Neural cell (in vitro differentiated cells): ENCODE measurements around the gene UMAD1. TPM values are rescaled to one million over a fixed set of nuclear protein-coding genes. Genes with fewer than 3 reads are reported as not detected.

Experiments used
- H2AFZ ChIP-seq: fragments of 200-600, 300-800 bp; sonication (generic), shearing (Covaris generic); 2 replicates; pipeline ENCODE4 v1.6.0; 2014; ENCODE audit warnings: low read depth, mild to moderate bottlenecking, antibody characterized with exemption, low read length, moderate library complexity
- H3F3A ChIP-seq: fragments of 200-600 bp; shearing (Covaris generic); 2 replicates; pipeline ENCODE4 v1.6.1; 2016; ENCODE audit warnings: mild to moderate bottlenecking, moderate library complexity, mixed read lengths, antibody characterized with exemption, low read length; ENCODE audit not compliant: insufficient read depth, poor library complexity, severe bottlenecking
- H3K27ac ChIP-seq: fragments of 200-600, 300-800 bp; sonication (generic), shearing (Covaris generic); 2 replicates; pipeline ENCODE4 v1.5.1; 2014; ENCODE audit warnings: mild to moderate bottlenecking, low read length, moderate library complexity
- H3K27me3 ChIP-seq: fragments of 300-800, 200-600 bp; sonication (generic), shearing (Covaris generic); 2 replicates; pipeline ENCODE4 v1.6.0; 2014; ENCODE audit warnings: mild to moderate bottlenecking, low read depth, low read length, moderate library complexity; ENCODE audit not compliant: insufficient read depth
- H3K36me3 ChIP-seq: fragments of 300-800, 200-600 bp; sonication (generic), shearing (Covaris generic); 2 replicates; pipeline ENCODE4 v1.5.1; 2014; ENCODE audit warnings: mild to moderate bottlenecking, antibody characterized with exemption, low read length, moderate library complexity; ENCODE audit not compliant: insufficient read depth
- H3K4me2 ChIP-seq: fragments of 300-800, 200-600 bp; sonication (generic), shearing (Covaris generic); 2 replicates; pipeline ENCODE4 v1.6.0; 2014; ENCODE audit warnings: mild to moderate bottlenecking, low read length
- H3K4me3 ChIP-seq: fragments of 300-800, 200-600 bp; sonication (generic), shearing (Covaris generic); 2 replicates; pipeline ENCODE4 v1.5.1; 2014; ENCODE audit warnings: mild to moderate bottlenecking, low read length, moderate library complexity
- H3K79me2 ChIP-seq: fragments of 200-600 bp; shearing (Covaris generic); replicated peaks from 2 replicates; pipeline ENCODE4 v1.6.0; 2014; ENCODE audit warnings: mild to moderate bottlenecking, low read length, moderate library complexity; ENCODE audit not compliant: insufficient read depth
- H3K9ac ChIP-seq: fragments of 300-800, 200-600 bp; sonication (generic), shearing (Covaris generic); 2 replicates; pipeline ENCODE4 v1.6.1; 2016; ENCODE audit warnings: mild to moderate bottlenecking, low read length, mixed read lengths
- H3K9me2 ChIP-seq: fragments of 200-600 bp; shearing (Covaris generic); 2 replicates; pipeline ENCODE4 v1.6.1; 2016; ENCODE audit warnings: mild to moderate bottlenecking, low read length, mixed read lengths; ENCODE audit not compliant: insufficient read depth
- H3K9me3 ChIP-seq: fragments of 200-600, 300-800 bp; sonication (generic), shearing (Covaris generic); 2 replicates; pipeline ENCODE4 v1.6.1; 2016; ENCODE audit warnings: mild to moderate bottlenecking, mixed run types, low read length, moderate library complexity, mixed read lengths
- H4K20me1 ChIP-seq: fragments of 200-600 bp; shearing (Covaris generic); 2 replicates; pipeline ENCODE4 v1.6.1; 2016; ENCODE audit warnings: mild to moderate bottlenecking, mixed run types; ENCODE audit not compliant: insufficient read depth
- CTCF ChIP-seq: fragments of 450-650 bp; IDR thresholded peaks from 2 replicates; pipeline ENCODE4 v1.5.1; 2014; ENCODE audit warnings: antibody characterized with exemption, mild to moderate bottlenecking, moderate library complexity; ENCODE audit not compliant: poor library complexity, severe bottlenecking
- EP300 ChIP-seq: fragments of 450-650 bp; conservative IDR thresholded peaks from 2 replicates; pipeline ENCODE4 v1.6.1; 2014; ENCODE audit warnings: antibody characterized with exemption, mild to moderate bottlenecking, moderate library complexity; ENCODE audit not compliant: poor library complexity, severe bottlenecking
- EZH2 ChIP-seq: fragments of 200-600, 300-800 bp; shearing (Covaris generic), sonication (generic); IDR thresholded peaks from 2 replicates; pipeline ENCODE4 v1.6.1; 2014; ENCODE audit warnings: antibody characterized with exemption, low read length, borderline replicate concordance, mild to moderate bottlenecking; ENCODE audit not compliant: insufficient read depth, poor library complexity, severe bottlenecking
- MXI1 ChIP-seq: fragments of 450-650 bp; conservative IDR thresholded peaks from 2 replicates; pipeline ENCODE4 v1.6.1; 2014; ENCODE audit warnings: antibody characterized with exemption, mild to moderate bottlenecking; ENCODE audit not compliant: poor library complexity, severe bottlenecking
- POLR2AphosphoS5 ChIP-seq: IDR thresholded peaks from 2 replicates; pipeline ENCODE4 v1.6.1; 2012
- RAD21 ChIP-seq: fragments of 450-650 bp; conservative IDR thresholded peaks from 2 replicates; pipeline ENCODE4 v1.6.1; 2014; ENCODE audit warnings: antibody characterized with exemption, mild to moderate bottlenecking, moderate library complexity
- REST ChIP-seq: IDR thresholded peaks from 2 replicates; pipeline ENCODE4 v1.6.1; 2012; ENCODE audit warnings: borderline replicate concordance
- SMC3 ChIP-seq: fragments of 450-650 bp; conservative IDR thresholded peaks from 2 replicates; pipeline ENCODE4 v1.6.1; 2014; ENCODE audit warnings: antibody characterized with exemption, mild to moderate bottlenecking, moderate library complexity; ENCODE audit not compliant: poor library complexity
- TAF1 ChIP-seq: IDR thresholded peaks from 2 replicates; pipeline ENCODE4 v1.6.1; 2012; ENCODE audit warnings: low read depth
- polyA plus RNA-seq: library from polyadenylated mRNA; depleted of rRNA; stranded (reverse); fragments of >200 nt; gene quantifications from 2 replicates; pipeline ENCODE4 v1.2.3, GENCODE V29; 2014

The UMAD1 gene
- polyA plus RNA-seq, 1 donor from 2014 or later: 14.7 TPM

- Histone ChIP-seq H4K20me1 (no peaks in the 10 kb centered on the region), H3F3A (no peaks in the 10 kb centered on the region), H2AFZ (no peak overlapping the region), H3K9me2 (no peaks in the 10 kb centered on the region), H3K27me3 (no peaks in the 10 kb centered on the region), H3K79me2 (no peaks in the 10 kb centered on the region), H3K9ac (no peak overlapping the region), H3K4me3 (no peak overlapping the region), H3K4me2 (no peak overlapping the region), H3K27ac (no peak overlapping the region), H3K36me3 (no peaks in the 10 kb centered on the region), H3K9me3 (no peaks in the 10 kb centered on the region)
- TF ChIP-seq EZH2: no peak
- TF ChIP-seq EP300: no peak
- no peak for TF ChIP-seq RAD21
- no peak for TF ChIP-seq REST
- no peak for TF ChIP-seq CTCF
- TF ChIP-seq POLR2AphosphoS5: no peak
- no peak for TF ChIP-seq MXI1
- TF ChIP-seq SMC3: no peak
- TF ChIP-seq TAF1: no peak
These were observed 9.8 kb upstream of the UMAD1 start for GRCh38 chr7:7630626-7631329.

- Histone ChIP-seq H2AFZ (peak overlapping the region; percentile 90), H3F3A (no peaks in the 10 kb centered on the region), H3K9ac (peak overlapping the region; percentile 70), H3K9me3 (no peaks in the 10 kb centered on the region), H3K4me2 (peak overlapping the region; percentile 87), H3K79me2 (peaks cover 4% of the 10 kb centered on the region), H4K20me1 (no peaks in the 10 kb centered on the region), H3K4me3 (peak overlapping the region; percentile 80), H3K27me3 (no peaks in the 10 kb centered on the region), H3K9me2 (no peaks in the 10 kb centered on the region), H3K36me3 (no peaks in the 10 kb centered on the region), H3K27ac (peak overlapping the region; percentile 63)
- TF ChIP-seq SMC3 (no peak), TAF1 (no peak), CTCF (no peak), EZH2 (no peak), REST (no peak), RAD21 (no peak), MXI1 (no peak), EP300 (no peak), POLR2AphosphoS5 (no peak)
These were observed 1.1 kb upstream of the UMAD1 start for GRCh38 chr7:7639421-7639820.
